Right atrium auricular region (tissue), 2 donors: ENCODE data around the gene HELZ. TPM values are rescaled to one million over a fixed set of nuclear protein-coding genes. Genes with fewer than 3 reads are reported as not detected.

ENCODE experiments used
- DNase-seq: peaks from one replicate; pipeline ENCODE4 v3.0.0-alpha.2; 2019; ENCODE audit warnings: low spot score
- H3K27ac ChIP-seq, 2 donors: fragments of 200-600 bp; sonication (generic); 1 replicate in 1 of 2; 2 replicates in 1 of 2; pipeline ENCODE4 v1.5.1; 2016 to 2019
- H3K27me3 ChIP-seq, 2 donors: fragments of 200-600 bp; sonication (generic); one replicate each; pipeline versions ENCODE4 v1.5.1 to v1.6.0; 2017 to 2019
- H3K36me3 ChIP-seq: fragments of 200-600 bp; sonication (generic); one replicate; pipeline ENCODE4 v1.5.1; 2016
- H3K4me1 ChIP-seq, 2 donors: fragments of 200-600 bp; sonication (generic); one replicate each; pipeline versions ENCODE4 v1.5.1 to v1.6.0; 2017 to 2019
- H3K4me3 ChIP-seq, 2 donors: fragments of 200-600 bp; sonication (generic); 1 replicate in 1 of 2; 2 replicates in 1 of 2; pipeline ENCODE4 v1.5.1; 2017 to 2019; ENCODE audit warnings: mild to moderate bottlenecking in 1 of 2, moderate library complexity in 1 of 2
- H3K9me3 ChIP-seq, 2 donors: fragments of 200-600 bp; sonication (generic); one replicate each; pipeline ENCODE4 v1.5.1; 2019
- CTCF ChIP-seq, 2 donors: fragments of 200-600 bp; sonication (generic); IDR thresholded peaks; one replicate each; pipeline ENCODE4 v1.5.1; 2019; ENCODE audit warnings: antibody characterized with exemption in 2 of 2
- total RNA-seq, 2 donors: library from RNA; depleted of rRNA; stranded (reverse); fragments of >200 nt; gene quantifications; one replicate each; pipeline ENCODE4 v1.1.0, GENCODE V29; 2016

HELZ gene
- total RNA-seq, 2 donors from 2014 or later = 25.2 to 29.1 TPM

- H3K27ac ChIP-seq = no peak overlapping the region
Observed at GRCh38 chr17:67270416-67270815, 25.4 kb upstream of the HELZ start.

GRCh38 chr17:67266496-67266895 is 21.5 kb upstream of the HELZ start:
- Histone ChIP-seq H3K36me3 (no peaks in the 10 kb centered on the region), H3K27ac (no peak overlapping the region), H3K27me3 (no peaks in the 10 kb centered on the region), H3K9me3 (no peaks in the 10 kb centered on the region), H3K4me1 (no peaks in the 10 kb centered on the region), H3K4me3 (no peak overlapping the region)
- TF ChIP-seq CTCF (IDR thresholded peaks at IDR 0.05) = no peak
- DNase-seq = no peak

More at GRCh38 chr17:67270416-67270815, 25.4 kb upstream of the HELZ start:
- Histone ChIP-seq H3K4me3 (no peak overlapping the region), H3K27me3 (no peaks in the 10 kb centered on the region), H3K36me3 (no peaks in the 10 kb centered on the region), H3K4me1 (no peaks in the 10 kb centered on the region), H3K9me3 (no peaks in the 10 kb centered on the region)
- no peak for TF ChIP-seq CTCF (IDR thresholded peaks at IDR 0.05)
- no peak for DNase-seq

GRCh38 chr17:67265436-67266019 is 20.5 kb upstream of the HELZ start:
- no peaks in the 10 kb centered on the region for H3K4me1 ChIP-seq
- no peaks in the 10 kb centered on the region for H3K9me3 ChIP-seq
- no peak overlapping the region for H3K4me3 ChIP-seq
- H3K27me3 ChIP-seq = no peaks in the 10 kb centered on the region
- DNase-seq = no peak
- TF ChIP-seq CTCF (IDR thresholded peaks at IDR 0.05) = no peak
- H3K27ac ChIP-seq = no peak overlapping the region
- no peaks in the 10 kb centered on the region for H3K36me3 ChIP-seq

GRCh38 chr17:67262435-67263117 is 17.6 kb upstream of the HELZ start:
- Histone ChIP-seq H3K27me3 (no peaks in the 10 kb centered on the region), H3K4me1 (no peaks in the 10 kb centered on the region), H3K36me3 (no peaks in the 10 kb centered on the region), H3K27ac (no peak overlapping the region), H3K4me3 (no peak overlapping the region), H3K9me3 (no peaks in the 10 kb centered on the region)
- no peak for TF ChIP-seq CTCF (IDR thresholded peaks at IDR 0.05)
- no peak for DNase-seq

GRCh38 chr17:67260170-67260987 is 15.4 kb upstream of the HELZ start:
- Histone ChIP-seq H3K9me3 (no peaks in the 10 kb centered on the region), H3K27ac (peak overlapping the region; percentile 21 to 32), H3K4me1 (no peaks in the 10 kb centered on the region), H3K36me3 (no peaks in the 10 kb centered on the region), H3K4me3 (peak overlapping the region in 1 of 2 donors; percentile 9), H3K27me3 (no peaks in the 10 kb centered on the region)
- TF ChIP-seq CTCF (IDR thresholded peaks at IDR 0.05) = no peak
- DNase-seq = no peak
